ENCODE results near the gene TMEM164.
"Not testable (repeated sequence)": the region's sequence is repeated elsewhere in the genome, so short reads cannot be mapped to it uniquely, and the experiment has no call there.

The TMEM164 gene

DNA sequence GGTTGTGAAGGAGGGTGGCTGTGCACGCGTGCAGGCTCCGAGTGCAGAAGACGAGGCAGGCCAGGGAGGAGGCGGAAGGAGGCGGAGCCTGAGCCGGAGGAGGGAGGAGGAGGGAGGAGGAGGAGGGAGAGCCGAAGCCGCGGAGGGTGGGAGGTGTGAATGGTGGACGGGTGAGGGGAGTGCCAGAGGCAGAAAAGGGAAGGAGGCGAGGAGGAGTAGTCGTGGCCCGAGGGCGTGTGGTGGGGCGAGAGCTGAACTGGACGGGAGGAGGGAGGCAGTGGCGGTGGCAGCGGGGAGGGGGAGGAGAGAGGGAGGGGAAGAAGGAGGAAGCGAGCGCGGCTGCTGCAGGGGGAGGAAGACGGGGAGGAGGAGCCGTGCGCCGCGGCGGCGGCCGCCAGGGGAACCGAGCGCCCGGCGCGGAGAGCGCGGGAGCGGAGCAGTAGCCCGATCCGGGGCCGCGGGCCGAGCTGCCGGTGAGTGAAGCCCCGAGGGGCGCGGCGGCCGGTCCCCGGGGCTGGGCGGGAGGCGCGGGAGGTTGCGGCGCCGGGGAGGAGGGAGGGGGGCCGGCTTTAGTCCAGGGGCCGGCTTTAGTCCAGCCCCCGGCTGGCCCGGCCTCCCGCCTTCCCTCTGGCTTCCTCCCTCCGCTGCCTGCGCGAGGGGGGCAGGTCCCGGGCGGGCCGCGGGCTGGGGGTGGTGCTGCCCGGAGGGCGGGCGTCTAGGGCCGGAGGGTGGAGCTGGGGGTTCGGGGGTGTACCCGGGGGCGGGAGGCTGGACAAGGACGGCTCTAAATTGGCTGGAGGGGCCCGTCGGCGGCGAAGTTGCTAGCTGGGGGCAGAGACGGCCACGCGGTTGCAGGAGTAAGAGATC lies at the start of gene TMEM164:
TMEM164 (plus strand) TSS at position 815 of the 867 bp plus-strand sequence. CDS start 661 bp downstream, outside the sequence.
- peak; percentile 86 for DNase-seq

DNA sequence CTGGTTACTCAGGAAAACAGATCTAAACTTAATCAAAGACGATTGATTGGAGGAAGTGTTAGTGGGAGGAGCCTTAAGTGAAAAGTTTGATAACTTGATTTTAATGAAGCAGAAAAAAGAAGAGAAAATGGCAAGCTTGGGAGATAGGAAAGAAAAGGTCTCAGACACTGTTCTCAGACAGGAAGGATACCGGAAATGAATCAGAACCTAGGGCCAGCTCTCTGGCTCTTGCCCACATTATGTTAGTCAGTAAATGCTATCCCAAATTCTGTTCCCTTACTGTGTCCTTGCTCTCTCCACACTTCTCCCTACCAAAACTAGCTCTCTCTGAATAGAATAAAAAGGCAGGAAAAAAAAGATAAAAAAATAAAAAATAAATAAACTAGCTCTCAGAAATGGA lies 48.6 kb upstream of the TMEM164 start:
- no peak for DNase-seq

DNA sequence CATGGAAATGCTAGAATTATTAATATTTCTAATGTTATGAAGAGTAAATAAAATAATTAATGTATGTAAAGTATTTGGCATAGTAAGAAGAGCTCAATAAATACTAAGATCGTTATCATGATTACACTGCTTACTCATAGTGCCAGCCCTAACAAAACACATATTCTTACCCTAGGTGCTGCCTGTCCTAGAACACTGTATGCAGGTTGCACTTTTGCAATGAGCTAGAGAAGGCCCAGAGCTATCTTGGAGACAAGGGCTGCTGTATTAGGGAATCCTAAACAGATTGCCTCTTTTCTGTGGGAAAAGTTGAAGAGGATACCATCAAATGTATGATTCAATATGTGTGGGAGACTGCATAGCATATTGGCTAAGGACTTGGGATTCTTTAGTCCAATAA lies 48.0 kb upstream of the TMEM164 start:
- no peak for DNase-seq

DNA sequence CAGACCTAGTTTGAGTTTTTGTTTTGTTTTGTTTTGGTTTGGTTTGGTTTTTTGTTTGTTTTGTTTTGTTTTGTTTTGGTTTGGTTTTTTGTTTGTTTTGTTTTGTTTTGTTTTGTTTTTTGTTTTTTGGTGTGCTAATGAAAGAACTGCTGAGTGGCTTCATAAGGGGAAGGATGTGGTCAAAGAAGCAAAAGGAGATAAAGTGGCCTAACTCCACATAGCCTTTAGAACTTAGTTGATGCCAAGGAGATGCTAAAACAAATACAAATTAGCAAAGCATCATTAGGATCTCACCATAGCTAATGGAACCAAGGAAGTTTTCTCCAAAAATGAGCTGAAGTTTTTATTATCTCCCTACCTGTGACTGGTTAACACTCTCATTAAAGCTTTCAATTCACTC lies 44.6 kb upstream of the TMEM164 start:
- no peak for DNase-seq

DNA sequence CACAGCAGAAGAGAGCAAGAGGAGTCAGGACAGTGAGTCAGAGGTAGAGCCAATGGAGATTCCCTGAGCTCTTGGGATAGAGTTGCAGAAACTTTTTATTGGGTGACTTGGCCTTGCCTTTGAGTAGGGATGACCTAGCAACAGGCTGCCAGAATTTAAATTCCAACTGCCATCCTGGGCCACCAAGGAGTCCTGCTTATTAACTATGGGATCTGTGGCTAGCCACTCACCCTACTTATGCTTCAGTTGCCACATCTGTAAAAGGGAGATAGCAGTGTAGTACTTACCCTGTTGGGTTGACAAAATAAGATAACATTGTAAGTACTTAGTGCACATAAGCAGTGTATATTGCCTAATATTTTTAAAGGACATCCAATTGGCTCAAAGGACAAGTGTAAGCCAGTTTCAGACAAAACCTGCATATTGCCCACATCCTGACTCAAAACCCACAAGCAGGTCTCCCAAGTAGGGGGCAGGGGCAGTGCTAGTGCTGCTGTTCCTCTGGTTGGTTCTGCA lies 43.5 kb upstream of the TMEM164 start:
- no peak for DNase-seq

DNA sequence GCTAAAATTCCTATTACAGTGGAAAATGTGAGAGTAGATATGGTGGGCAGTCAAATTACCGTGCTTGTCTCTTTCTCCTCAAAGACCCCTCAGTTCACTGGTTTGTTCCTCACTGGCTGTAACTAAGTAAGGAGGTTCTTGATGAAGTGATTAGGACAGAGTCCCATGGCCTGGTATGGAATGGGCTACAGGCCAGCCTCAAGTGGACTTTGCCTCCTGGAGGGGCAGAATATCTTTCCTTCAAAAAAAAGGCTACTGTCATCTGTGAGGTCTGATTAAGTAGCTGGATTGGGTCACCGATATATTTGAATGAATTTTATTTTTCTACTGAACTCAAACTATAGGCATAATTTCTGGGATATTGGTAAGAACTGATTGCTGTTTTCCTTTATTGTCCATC lies 38.5 kb upstream of the TMEM164 start:
- no peak for DNase-seq

DNA sequence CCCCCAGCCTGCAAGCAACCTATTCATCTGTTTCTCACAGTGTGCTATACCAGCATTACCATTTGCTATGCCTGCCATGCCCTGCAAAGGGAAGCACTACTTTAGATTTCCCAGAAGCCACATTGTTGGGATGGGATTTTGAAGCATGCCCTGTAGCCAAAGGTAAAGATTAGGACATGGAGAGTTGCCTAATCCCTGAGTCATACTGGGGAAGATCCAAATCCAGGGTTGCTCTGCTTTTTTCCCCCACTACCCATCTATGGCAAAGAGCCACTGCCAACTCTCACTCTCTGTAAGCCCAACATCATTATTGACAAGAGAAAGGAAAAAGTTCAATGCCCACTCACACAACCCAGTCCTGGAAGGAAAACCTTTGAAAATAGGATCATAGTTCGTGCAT lies 36.7 kb upstream of the TMEM164 start:
- DNase-seq: no peak

DNA sequence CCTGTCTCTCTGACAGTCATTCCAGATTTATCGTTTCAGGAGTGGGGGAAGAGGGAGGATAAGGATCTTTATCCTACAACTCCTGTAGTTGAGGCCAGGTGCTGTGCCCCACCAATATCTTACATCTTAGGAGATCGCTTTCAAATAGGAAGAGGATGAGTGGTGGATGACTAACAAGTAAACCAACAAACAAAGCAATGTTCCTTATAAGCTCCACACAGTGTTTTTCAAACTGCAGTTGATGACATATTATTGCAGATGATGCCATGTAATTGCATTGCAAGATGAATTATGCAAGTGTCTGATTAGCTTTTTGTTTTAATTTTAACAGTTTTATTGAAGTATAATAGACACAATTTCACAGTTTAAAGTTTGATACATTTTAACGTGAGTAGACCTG lies 35.8 kb upstream of the TMEM164 start:
- DNase-seq: no peak

DNA sequence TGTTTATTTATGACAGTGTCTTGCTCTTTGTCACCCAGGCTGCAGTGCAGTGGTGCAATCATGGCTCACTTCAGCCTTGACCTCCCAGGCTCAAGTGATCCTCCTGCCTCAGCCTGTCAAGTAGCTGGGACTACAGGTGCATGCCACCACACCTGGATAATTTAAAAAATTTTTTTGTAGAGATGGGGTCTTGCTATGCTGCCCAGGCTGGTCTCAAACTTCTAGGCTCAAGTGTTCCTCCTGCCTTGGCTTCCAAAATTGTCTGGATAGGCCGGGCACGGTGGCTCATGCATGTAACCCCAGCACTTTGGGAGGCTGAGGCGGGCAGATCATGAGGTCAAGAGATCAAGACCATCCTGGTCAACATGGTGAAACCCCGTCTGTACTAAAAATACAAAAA lies 32.1 kb upstream of the TMEM164 start:
- not testable (repeated sequence) for DNase-seq

DNA sequence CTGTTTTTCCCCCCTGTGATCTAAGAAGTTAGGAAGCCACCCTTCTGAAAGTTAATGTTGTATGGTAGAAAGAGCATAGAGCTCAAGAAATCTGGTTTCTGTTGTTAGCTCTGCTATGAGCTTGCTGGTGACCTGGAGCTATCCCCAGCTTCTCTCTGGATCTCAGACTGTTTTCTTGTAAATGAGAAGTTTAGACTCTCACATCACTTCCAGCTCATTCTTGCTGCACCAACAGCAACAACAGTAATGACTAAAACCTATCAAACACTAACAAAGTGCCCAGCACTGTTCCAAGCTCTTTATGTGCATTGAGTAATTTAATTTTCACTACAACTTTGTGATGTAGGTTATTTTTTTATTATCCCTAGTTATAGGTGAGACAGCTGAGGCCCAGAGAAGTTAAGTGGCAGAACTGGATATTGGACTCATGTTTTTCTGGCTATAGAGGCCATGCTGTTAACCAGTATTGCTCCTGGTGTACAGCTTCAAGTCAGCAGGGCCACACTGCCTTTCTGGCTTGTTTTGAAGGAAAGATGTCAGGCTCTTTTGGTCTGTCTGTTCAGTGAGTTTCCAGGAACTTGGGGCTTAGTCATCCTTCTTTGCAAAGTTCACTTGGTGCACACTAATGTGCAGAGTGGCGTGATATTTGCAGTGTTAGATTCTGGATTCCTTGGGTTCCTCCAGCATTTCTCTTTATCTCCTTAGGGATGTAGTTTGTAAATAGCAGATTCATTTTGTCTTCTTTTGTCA lies 27.8 kb upstream of the TMEM164 start:
- no peak for DNase-seq

DNA sequence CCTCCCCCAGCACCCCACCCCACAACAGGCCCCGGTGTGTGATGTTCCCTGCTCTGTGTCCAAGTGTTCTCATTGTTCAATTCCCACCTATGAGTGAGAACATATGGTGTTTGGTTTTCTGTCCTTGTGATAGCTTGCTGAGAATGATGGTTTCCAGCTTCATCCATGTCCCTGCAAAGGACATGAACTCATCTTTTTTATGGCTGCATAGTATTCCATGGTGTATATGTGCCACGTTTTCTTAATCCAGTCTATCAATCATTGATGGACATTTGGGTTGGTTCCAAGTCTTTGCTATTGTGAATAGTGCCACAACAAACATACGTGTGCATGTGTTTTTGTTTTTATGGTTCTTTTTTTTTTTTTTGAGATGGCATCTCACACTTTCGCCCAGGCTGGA lies 17.7 kb upstream of the TMEM164 start:
- DNase-seq: not testable (repeated sequence)

DNA sequence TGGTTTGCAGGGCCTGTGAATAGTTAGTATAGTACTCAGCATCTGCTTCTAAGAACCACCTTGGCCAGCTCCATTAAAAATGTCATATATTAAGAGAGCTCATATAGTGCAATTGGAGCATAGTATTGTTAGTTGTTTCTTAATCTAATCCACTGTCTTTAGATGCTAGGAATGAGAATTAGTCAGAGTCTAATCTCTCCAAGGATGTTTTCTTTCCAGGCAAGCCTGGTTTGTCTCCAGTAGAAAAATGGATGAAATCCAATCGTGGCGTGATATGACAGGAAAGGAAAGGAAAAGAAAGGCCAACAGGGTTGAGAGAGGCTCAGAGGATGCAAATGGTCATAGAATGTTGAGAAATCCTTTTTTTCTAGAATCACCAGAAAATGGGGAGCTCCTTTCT lies 15.0 kb upstream of the TMEM164 start:
- no peak for DNase-seq

DNA sequence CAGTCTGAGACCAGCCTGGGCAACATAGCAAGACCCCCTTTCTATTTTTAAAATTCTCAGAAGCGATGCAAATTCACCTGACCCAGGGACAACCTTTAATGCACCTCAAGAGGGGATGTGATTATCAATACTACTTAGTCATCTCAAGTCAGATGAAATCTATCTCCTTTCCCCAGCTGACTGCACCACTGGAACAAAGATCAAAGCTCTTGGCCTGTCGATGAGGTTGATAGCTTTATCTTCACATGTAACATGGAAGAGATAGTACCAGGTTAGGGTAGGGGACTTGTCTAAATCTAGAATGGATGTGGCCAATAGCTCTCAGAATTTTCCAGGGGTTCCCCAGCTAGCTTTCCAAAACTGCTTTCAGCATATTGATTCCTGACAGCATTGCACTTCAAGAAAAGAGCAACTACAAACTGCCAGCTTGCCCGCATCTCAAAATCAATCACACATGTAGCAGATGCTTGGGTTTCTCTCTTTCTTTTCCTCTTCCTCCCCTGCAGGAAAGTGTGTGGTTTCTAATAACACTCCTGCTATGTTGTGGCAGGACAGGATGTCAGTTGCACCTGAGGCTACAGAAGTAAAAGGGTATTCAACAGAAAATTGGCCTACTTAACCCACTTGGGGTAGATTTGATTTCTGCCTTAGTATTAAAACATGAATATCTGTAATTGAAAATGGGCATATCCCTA lies 12.2 kb upstream of the TMEM164 start:
- no peak for DNase-seq

DNA sequence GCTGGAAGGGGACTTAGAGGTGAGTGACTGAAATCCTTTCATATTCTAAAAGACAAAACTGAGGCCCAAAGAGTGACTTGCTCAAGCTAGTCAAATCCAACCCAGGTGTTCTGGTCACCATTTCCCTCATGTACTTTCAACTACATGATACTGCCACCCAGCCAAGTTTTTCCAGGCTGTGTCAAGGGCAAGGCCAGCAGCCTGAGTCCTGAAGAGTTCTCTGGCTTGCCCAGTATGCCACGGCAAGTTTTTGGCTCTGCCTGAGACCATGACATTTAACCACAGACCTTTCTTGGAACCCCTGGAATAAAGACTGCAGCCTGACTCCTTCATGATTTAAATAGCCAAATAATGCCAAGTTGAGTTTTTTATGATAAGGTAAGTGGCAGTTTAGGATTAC lies 10.7 kb upstream of the TMEM164 start:
- DNase-seq: no peak

DNA sequence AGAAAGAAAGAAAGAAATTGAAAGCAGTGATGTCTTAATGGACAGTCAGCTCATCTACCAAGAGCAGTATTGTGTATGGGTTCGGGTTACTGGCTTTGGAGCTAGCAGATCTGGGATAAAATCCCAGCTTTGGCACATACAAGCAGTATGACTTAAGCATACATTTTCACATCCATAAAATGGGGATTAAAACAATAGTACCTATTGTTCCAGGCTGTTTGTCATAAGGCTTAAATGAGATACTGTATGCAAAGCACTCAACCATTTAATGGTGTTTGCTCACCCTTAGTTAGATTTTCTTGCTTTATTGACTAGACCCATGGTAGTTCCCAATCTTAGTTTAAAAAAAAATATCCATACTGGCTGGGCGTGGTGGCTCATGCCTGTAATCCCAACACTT lies 7.8 kb upstream of the TMEM164 start:
- no peak for DNase-seq

DNA sequence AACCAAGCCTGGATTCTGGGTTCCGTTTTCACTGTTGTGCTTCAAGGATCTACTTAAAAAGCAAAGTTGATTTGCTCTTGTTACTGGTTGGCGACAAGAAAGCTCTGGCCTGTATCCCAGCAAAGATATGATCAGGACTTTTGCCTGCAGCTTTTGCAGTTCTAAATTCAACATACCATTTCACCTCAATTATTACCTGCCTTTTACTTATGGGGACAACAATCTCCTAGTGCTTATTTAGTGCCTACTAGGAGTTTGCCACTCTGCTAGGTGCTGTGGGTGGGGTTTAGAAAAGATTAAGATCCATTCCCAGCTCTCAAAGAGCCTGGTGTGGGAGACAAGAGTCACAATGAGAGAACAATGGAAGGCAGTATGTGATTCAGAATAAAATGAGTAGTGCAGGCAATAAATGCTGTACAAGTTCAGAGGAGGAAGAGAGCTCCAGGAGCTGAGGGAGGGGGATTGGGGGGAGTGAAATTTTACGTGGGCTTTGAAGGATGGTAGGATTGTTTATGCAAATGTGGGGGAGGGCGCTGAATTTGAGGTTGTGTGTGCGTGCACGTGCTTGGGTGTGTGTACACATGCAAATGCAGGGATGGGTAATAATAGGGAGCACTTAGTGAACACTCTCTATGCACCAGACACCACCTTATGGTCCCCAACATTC lies 5.0 kb upstream of the TMEM164 start:
- no peak for DNase-seq

DNA sequence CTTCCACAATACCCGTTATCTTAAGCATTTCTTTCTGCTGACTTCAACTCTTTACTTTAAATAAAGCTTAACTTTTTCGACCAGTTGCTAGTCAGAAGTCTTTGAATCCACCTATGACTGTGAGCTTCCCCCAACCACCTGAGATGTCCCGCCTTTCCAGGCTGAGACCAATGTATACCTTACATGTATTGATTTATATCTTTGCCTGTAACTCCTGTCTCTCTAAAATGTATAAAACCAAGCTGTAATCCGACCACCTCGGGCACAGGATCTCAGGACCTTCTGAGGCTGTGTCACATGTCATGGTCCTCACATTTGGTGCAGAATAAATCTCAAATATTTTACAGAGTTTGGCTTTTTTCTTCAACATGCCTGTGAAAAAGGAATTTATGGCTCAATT lies 2.9 kb upstream of the TMEM164 start:
- DNase-seq: no peak

DNA sequence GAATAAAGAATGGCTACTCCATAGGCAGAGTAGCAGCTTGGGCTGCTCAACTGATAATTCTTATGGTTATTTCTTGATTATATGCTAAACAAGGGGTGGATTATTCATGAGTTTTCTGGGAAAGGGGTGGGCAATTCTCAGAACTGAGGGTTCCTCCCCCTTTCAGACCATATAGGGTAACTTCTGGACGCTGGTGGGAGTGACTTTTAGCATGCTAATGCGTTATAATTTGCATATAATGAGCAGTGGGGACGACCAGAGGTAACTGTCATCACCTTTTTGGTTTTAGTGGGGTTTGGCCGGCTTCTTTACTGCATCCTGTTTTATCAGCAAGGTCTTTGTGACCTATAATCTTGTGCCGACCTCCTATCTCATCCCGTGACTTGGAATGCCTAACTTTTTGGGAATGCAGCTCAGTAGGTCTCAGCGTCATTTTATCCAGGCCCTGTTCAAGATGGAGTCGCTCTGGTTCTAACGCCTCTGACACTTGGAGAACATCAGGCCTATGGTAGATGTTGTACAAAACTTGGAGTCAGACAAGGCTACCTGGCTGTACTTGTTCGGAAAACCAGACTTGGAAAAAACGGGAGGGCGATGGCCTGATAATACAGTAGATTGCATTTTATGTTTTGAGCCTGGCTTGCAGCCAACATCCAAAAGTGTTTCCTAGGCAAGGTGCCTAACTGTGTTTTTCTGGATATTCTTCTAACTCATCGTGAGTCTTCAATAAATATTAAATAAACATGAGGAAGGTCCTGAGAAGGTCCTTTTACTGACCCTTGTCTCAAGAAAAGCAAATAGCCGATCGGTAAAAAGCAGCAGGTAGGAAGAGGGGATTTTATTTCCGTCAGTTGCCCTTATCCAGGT lies 1.8 kb upstream of the TMEM164 start:
- no peak for DNase-seq

DNA sequence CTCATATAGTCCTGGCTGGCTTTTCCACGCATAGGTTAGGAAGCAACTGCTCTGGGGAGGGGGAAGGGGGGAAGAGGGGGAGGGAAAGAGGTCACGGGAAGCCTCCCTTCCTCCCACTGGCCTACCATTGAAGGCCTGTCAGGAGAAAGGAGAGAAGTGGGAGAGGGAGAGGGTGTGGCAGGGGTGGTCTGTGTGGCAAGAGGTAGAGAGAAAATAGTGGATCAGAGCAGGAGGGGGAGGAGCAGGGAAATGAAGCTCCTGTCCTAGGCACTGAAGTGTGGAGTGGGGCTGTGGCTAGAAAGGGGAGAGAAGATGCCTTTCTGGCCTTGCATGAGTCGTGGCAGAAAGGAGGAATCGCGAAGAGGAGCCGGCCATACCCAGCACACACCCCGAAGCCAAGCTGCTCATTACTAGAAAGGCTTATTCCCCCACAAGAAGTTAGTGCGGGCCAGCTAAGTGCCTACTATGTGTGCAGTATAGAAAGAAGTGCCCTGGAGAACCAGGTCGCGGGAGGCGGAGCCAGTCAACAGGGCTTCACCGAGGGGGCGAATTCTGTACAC lies 1.1 kb upstream of the TMEM164 start:
- DNase-seq: no peak

DNA sequence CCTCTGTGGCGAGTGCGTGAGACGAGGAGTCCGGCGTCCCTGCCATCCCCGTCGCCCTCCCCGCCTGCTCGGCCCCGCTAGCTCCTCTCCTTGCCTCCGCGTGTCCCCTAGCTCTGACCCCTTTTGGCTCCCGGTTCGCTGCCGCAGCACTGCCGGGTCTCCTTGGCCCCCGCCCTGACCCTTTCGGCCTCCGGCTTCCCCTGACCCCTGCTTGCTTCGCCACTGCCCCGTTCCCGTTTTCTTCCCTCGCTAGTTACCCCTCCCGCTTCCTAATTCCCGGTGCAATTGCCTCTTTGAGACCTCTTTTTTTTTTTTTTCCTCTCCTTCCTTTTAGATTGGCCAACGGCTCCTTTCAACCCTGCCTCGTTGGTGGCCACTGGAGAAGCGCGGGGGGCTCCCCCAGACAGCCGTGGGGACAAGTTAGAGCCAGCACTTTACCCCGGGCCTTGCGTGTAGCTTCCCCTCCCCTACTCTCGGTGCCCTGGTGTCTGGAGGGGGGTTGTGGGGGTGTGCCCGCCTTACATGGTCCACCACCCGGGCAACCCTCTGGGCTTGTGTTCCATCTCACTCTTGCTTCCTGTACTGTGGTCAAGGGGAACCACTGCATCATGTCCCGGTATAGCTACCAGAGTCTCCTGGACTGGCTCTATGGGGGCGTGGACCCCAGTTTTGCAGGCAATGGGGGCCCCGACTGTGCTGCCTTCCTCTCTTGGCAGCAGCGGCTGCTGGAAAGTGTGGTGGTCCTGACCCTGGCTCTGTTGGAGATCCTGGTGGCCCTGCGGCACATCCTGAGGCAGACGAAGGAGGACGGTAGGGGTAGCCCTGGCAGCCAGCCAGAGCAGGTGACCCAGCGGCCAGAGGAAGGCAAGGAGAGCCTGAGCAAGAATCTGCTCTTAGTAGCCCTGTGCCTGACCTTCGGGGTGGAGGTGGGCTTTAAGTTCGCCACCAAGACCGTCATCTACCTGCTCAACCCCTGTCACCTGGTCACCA lies 548 bp downstream of the TMEM164 start:
- DNase-seq: peak; percentile 24

Measured in NCI-H146 (cell line).